Body of pancreas (tissue), 4 donors: ENCODE data around the gene CNNM3.

ENCODE experiments used
- CTCF ChIP-seq, 7 experiments: fragments of 450-650 bp in 4 of 7; fragments of 200-600 bp in 3 of 7; sonication (generic) in 3 of 7; IDR thresholded peaks; one replicate each; pipeline ENCODE4 v1.5.1; 2016 to 2019; ENCODE audit warnings: antibody characterized with exemption in 7 of 7
- POLR2A ChIP-seq, 3 donors: fragments of 450-650 bp; IDR thresholded peaks; one replicate each; pipeline ENCODE4 v1.6.1; 2016; ENCODE audit warnings: antibody characterized with exemption in 3 of 3, mild to moderate bottlenecking in 2 of 3

GRCh38 chr2:96877042-96877451, 61.0 kb downstream of the CNNM3 start:
- no peak for TF ChIP-seq CTCF (IDR thresholded peaks at IDR 0.05)
- no peak for TF ChIP-seq POLR2A (IDR thresholded peaks at IDR 0.05)
